MM.1S (cell line): ENCODE data around the gene RDH13.

ENCODE experiments used
- DNase-seq: peaks from one replicate; pipeline ENCODE4 v3.0.0-alpha.2; 2015
- H2AFZ ChIP-seq: fragments of 300-600 bp; sonication (generic); 2 replicates; pipeline ENCODE4 v1.6.0; 2016; ENCODE audit warnings: antibody characterized with exemption, low read length
- H3F3A ChIP-seq: fragments of 300-600 bp; sonication (generic); 2 replicates; pipeline ENCODE4 v1.6.1; 2016; ENCODE audit warnings: mild to moderate bottlenecking, antibody characterized with exemption, low read length, moderate library complexity, mixed read lengths; ENCODE audit not compliant: insufficient read depth
- H3K27ac ChIP-seq: fragments of 300-600 bp; sonication (generic); 2 replicates; pipeline ENCODE4 v1.5.1; 2016; ENCODE audit warnings: mild to moderate bottlenecking, low read length
- H3K27me3 ChIP-seq: fragments of 300-600 bp; sonication (generic); replicated peaks from 2 replicates; pipeline ENCODE4 v1.6.0; 2016; ENCODE audit warnings: low read length; ENCODE audit not compliant: insufficient read depth
- H3K36me3 ChIP-seq: fragments of 300-600 bp; sonication (generic); replicated peaks from 2 replicates; pipeline ENCODE4 v1.6.1; 2016; ENCODE audit warnings: mild to moderate bottlenecking, low read length, mixed read lengths; ENCODE audit not compliant: insufficient read depth
- H3K4me1 ChIP-seq: fragments of 300-600 bp; sonication (generic); 2 replicates; pipeline ENCODE4 v1.6.1; 2016; ENCODE audit warnings: low read length, mixed read lengths
- H3K4me2 ChIP-seq: fragments of 300-600 bp; sonication (generic); 2 replicates; pipeline ENCODE4 v1.6.0; 2016; ENCODE audit warnings: low read depth, low read length
- H3K4me3 ChIP-seq: fragments of 300-600 bp; sonication (generic); 2 replicates; pipeline ENCODE4 v1.5.1; 2016; ENCODE audit warnings: low read length, mixed read lengths
- H3K79me2 ChIP-seq: fragments of 300-600 bp; sonication (generic); 2 replicates; pipeline ENCODE4 v1.6.1; 2016; ENCODE audit warnings: mixed run types, low read length, mixed read lengths
- H3K9ac ChIP-seq: fragments of 300-600 bp; sonication (generic); 2 replicates; pipeline ENCODE4 v1.6.1; 2016; ENCODE audit warnings: low read length, mixed read lengths
- H3K9me2 ChIP-seq: fragments of 300-600 bp; sonication (generic); replicated peaks from 2 replicates; pipeline ENCODE4 v1.6.1; 2016; ENCODE audit warnings: mild to moderate bottlenecking, low read length, mixed read lengths; ENCODE audit not compliant: insufficient read depth
- H3K9me3 ChIP-seq: fragments of 300-600 bp; sonication (generic); replicated peaks from 2 replicates; pipeline ENCODE4 v1.6.1; 2016; ENCODE audit warnings: mild to moderate bottlenecking, low read length, mixed read lengths; ENCODE audit not compliant: insufficient read depth
- H4K20me1 ChIP-seq: fragments of 300-600 bp; sonication (generic); 2 replicates; pipeline ENCODE4 v1.6.1; 2016; ENCODE audit warnings: mild to moderate bottlenecking, low read length, moderate library complexity, mixed read lengths; ENCODE audit not compliant: insufficient read depth
- EZH2 ChIP-seq: fragments of 300-600 bp; sonication (generic); optimal IDR thresholded peaks from 2 replicates; pipeline ENCODE3; 2017; ENCODE audit warnings: low read depth, mild to moderate bottlenecking, antibody characterized with exemption, low read length, mixed read lengths
- EZH2phosphoT487 ChIP-seq: fragments of 300-600 bp; sonication (generic); IDR thresholded peaks from 2 replicates; pipeline ENCODE4 v1.6.1; 2018; ENCODE audit warnings: antibody characterized with exemption, low read length
- TF ChIP-seq, protein P1 (sequence below): fragments of 300-600 bp; sonication (generic); IDR thresholded peaks from 2 replicates; pipeline ENCODE4 v1.5.1; 2016; ENCODE audit warnings: antibody characterized with exemption, low read length, mixed read lengths

The RDH13 gene

DNA sequence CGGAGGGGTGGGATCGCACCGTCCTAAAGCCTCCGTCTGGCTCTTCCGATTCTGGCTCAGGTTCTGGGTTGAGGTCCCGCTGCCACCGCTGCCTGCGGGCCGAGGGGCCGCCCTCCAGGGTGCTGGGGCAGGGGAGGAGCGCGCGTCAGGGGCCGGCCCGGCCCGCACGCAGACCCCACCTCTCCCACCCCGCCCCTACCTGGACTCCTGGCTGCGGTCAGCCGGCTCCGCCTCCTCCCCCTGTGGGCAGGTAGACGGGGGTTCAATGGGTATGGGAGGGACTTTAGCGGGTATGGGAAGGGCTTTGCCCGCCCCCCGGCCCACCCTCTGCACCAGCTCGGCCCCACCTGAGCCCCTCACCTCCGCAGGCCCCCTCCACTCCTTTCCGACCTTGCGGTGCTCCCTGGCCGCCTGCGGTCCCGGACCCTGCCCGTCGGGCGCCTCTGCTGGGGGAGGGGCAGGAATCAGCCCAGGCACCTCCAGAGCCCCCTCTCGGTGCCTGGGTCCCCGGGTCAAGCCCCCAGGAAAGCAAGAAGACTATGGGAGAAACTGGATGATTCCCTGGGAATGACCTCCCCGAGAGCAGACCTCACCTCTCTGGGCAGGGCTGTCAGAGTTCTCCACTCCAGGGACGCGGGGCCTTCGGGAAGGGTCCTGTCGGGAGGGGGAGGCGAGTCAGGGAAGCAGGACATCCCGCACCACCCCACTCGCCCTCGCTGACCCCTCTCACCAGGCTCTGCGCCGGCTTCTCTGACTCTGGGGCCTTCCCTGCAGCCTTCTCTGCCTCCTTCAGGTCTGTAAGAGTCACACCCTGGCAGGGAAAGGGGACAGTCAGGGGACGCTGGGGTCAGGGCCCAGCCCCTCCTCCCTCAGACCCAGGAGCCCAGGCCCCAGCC is 29.7 kb upstream of the RDH13 start:
- no peaks in the 10 kb centered on the region for H3K9me3 ChIP-seq
- H3K9me2 ChIP-seq: no peaks in the 10 kb centered on the region
- H3K27ac ChIP-seq: no peak overlapping the region
- no peaks in the 10 kb centered on the region for H3F3A ChIP-seq
- H3K4me1 ChIP-seq: no peaks in the 10 kb centered on the region
- no peak overlapping the region for H3K4me2 ChIP-seq
- H2AFZ ChIP-seq: no peak overlapping the region
- TF ChIP-seq EZH2phosphoT487: no peak
- TF ChIP-seq, protein P1, sequence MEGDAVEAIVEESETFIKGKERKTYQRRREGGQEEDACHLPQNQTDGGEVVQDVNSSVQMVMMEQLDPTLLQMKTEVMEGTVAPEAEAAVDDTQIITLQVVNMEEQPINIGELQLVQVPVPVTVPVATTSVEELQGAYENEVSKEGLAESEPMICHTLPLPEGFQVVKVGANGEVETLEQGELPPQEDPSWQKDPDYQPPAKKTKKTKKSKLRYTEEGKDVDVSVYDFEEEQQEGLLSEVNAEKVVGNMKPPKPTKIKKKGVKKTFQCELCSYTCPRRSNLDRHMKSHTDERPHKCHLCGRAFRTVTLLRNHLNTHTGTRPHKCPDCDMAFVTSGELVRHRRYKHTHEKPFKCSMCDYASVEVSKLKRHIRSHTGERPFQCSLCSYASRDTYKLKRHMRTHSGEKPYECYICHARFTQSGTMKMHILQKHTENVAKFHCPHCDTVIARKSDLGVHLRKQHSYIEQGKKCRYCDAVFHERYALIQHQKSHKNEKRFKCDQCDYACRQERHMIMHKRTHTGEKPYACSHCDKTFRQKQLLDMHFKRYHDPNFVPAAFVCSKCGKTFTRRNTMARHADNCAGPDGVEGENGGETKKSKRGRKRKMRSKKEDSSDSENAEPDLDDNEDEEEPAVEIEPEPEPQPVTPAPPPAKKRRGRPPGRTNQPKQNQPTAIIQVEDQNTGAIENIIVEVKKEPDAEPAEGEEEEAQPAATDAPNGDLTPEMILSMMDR: no peak
- no peak for TF ChIP-seq EZH2
- no peaks in the 10 kb centered on the region for H3K79me2 ChIP-seq
- no peaks in the 10 kb centered on the region for H3K27me3 ChIP-seq
- H3K4me3 ChIP-seq: no peak overlapping the region
- H3K9ac ChIP-seq: no peak overlapping the region
- DNase-seq: no peak
- no peaks in the 10 kb centered on the region for H4K20me1 ChIP-seq
- H3K36me3 ChIP-seq: no peaks in the 10 kb centered on the region

DNA sequence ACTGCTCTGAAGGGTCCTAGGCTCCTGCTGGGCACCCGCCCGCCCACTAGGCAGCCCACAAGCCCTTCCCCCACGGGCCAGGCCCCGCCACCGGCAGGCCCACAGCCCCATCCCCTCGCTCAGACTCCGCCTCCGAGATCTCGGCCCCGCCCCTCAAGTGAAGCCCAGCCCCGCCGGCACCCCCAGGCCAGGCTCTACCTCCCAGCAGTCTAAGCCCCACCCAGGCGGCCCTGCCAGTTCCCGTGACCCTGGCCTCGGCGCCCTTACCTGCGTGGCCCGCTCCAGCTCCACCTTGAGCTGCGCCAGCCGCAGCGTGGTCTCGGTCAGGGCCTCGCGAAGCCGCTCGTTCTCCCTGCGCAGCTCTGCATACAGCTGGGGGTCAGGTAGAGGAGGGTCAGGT is 29.0 kb upstream of the RDH13 start:
- no peak for DNase-seq
- H4K20me1 ChIP-seq: no peaks in the 10 kb centered on the region
- no peaks in the 10 kb centered on the region for H3K9me2 ChIP-seq
- H3K27ac ChIP-seq: no peak overlapping the region
- H3K27me3 ChIP-seq: 0 out of 2 replicates have a peak, but pooled peaks cover 3% of the 10 kb centered on the region
- H3K36me3 ChIP-seq: no peaks in the 10 kb centered on the region
- no peak overlapping the region for H2AFZ ChIP-seq
- H3K79me2 ChIP-seq: no peaks in the 10 kb centered on the region
- H3K4me2 ChIP-seq: no peak overlapping the region
- no peak for TF ChIP-seq EZH2phosphoT487
- TF ChIP-seq, protein P1: no peak
- no peak for TF ChIP-seq EZH2
- H3K4me1 ChIP-seq: no peaks in the 10 kb centered on the region
- no peaks in the 10 kb centered on the region for H3K9me3 ChIP-seq
- H3F3A ChIP-seq: no peaks in the 10 kb centered on the region
- no peak overlapping the region for H3K4me3 ChIP-seq
- H3K9ac ChIP-seq: no peak overlapping the region

- H3K9me3 ChIP-seq: no peaks in the 10 kb centered on the region
- no peaks in the 10 kb centered on the region for H3K4me1 ChIP-seq
- no peak for DNase-seq
- no peak overlapping the region for H3K4me2 ChIP-seq
- H4K20me1 ChIP-seq: no peaks in the 10 kb centered on the region
- no peak overlapping the region for H3K9ac ChIP-seq
- no peaks in the 10 kb centered on the region for H3F3A ChIP-seq
- no peak overlapping the region for H2AFZ ChIP-seq
- H3K36me3 ChIP-seq: no peaks in the 10 kb centered on the region
- 0 out of 2 replicates have a peak, but pooled peaks cover 6% of the 10 kb centered on the region for H3K27me3 ChIP-seq
- no peak overlapping the region for H3K4me3 ChIP-seq
- TF ChIP-seq, protein P1: no peak
- TF ChIP-seq EZH2phosphoT487 (no peak), EZH2 (no peak)
- no peaks in the 10 kb centered on the region for H3K79me2 ChIP-seq
- H3K9me2 ChIP-seq: no peaks in the 10 kb centered on the region
- H3K27ac ChIP-seq: no peak overlapping the region
Measured at GRCh38 chr19:55091126-55091910, 28.4 kb upstream of the RDH13 start.
